NCI-H82 treated with DMSO at 0.1 percent for 48 hours (cell line): ENCODE measurements around the gene ARHGEF16.

Experiments
- DNase-seq: peaks from one replicate; lab custom pipeline; 2025; ENCODE audit not compliant: unreplicated experiment; lab: John Stamatoyannopoulos, UW

ARHGEF16 gene

DNA sequence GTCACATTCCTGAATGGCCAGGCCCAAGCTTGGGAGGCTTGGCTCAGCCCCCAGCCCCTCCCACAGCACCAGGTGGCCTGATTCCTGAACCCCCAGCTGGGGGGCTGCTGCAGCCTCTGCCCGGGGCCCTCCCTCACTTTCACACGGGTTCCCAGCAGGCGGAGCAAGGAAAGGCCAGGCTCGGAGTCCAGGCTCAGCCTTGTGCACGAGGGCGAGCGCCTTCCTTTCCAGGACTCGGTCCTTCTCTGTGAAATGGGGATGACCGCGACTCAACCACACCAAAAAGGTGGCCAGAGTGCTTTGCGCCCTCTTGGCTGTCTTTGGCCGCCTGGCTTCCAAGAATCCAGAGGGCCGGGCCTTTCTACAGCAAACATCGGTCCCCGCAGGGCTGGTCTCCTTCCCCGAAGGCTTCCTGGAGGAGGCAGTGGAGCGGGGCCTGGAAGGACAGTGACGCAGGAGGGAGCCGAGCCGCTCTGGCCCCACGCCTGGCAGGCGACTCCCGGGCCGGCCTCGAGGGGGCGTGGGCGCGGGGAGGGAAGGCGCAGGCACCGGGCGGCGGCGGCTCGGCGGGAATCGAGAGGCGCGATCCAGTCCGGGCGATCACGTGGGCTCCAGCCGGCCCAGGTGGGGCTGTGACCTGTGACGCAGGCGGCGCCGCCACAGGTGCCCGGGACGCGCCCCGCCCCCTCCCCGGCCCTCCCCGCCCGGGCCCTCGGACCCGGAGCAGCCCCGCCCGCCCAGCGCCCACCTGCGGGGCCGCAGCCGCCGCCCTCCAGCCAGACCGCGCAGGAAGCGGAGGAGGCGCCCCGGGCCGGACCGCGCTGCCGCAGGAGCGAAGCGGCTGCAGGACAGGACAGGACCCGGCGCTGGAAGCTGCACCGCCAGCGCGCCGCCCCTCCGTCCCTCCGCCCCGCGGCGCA is at the start of gene ARHGEF16:
ARHGEF16 (plus strand) TSS at position 775 of the 920 bp plus-strand sequence. CDS start 8,420 bp downstream, outside the sequence.
- no peak for DNase-seq

DNA sequence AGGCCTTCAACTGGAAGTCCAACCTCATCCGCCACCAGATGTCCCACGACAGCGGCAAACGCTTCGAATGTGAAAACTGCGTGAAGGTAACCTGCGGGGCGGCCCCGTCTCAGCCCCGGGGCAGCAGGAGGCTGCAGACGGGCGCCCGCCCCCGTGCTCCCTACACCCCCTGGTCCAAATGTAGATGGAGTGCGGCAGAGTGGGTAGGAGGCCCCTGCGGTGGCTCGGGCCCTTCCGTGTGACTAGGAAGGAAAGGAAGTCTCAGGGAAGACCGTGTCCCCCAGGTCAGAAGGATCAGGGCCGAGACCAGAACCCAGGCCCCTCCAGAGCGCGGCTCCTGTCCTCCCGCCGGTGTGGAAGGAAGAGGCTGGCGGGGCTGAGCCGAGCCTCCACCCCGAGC is 49.7 kb upstream of the ARHGEF16 start:
- DNase-seq = no peak

DNA sequence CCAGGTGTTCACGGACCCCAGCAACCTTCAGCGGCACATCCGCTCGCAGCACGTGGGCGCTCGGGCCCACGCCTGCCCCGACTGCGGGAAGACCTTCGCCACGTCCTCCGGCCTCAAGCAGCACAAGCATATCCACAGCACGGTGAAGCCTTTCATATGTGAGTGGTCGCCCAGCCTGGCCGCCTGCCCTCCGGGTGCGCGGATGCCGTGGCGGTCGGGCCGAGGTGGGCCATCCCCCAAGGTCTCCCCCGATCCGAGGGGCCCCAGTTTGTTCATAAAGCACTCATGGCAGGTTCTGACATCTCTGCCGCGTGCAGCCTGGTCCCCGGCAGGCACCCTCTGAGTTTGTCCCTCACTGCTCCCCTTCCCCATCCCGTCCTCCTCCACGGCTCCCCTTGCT is 49.0 kb upstream of the ARHGEF16 start:
- no peak for DNase-seq

- DNase-seq = no peak
Measured at GRCh38 chr1:3405974-3406867, 48.2 kb upstream of the ARHGEF16 start.

GRCh38 chr1:3407021-3407420 is 47.4 kb upstream of the ARHGEF16 start:
- DNase-seq = no peak

- DNase-seq = no peak
Measured at GRCh38 chr1:3408751-3409266, 45.7 kb upstream of the ARHGEF16 start.

DNA sequence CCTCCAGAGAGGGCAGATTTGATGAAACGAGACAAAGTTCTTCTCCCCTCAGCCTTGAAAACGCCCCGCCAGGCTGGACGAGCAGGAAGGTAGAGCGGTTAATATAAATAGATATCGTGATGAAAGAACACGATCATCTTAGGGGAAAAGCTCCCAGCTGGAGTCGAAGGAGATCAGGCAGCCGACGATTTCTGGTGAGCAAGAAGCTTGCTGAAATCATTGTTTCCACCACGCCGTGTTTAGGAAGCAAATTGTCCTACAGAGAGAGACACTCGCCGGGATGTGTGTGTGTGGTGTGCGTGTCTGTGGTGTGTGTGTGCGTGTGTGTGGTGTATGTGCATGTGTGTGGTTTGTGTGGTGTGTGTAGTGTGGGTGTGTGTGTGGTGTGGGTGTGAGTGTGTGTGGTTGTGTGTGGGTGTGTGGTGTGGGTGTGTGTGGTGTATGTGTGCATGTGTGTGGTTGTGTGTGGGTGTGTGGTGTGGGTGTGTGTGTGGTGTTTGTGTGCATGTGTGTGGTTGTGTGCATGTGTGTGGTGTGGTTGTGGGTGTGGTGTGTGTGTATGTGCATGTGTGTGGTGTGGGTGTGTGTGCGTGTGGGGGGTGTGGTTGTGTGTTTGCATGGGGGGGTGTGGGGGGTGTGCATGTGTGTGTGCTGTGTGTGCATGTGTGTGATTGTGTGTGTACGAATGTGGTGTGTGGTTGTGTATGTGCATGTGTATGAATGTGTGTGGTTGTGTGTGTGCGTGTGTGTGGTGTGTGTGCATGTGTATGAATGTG is 44.9 kb upstream of the ARHGEF16 start:
- DNase-seq = no peak

GRCh38 chr1:3410142-3410925 is 44.1 kb upstream of the ARHGEF16 start:
- DNase-seq = no peak

DNA sequence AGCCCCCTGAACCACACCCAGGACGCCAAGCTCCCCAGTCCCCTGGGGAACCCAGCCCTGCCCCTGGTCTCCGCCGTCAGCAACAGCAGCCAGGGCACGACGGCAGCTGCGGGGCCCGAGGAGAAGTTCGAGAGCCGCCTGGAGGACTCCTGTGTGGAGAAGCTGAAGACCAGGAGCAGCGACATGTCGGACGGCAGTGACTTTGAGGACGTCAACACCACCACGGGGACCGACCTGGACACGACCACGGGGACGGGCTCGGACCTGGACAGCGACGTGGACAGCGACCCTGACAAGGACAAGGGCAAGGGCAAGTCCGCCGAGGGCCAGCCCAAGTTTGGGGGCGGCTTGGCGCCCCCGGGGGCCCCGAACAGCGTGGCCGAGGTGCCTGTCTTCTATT is 42.7 kb upstream of the ARHGEF16 start:
- no peak for DNase-seq

GRCh38 chr1:3412376-3412775 is 42.1 kb upstream of the ARHGEF16 start:
- DNase-seq = no peak

DNA sequence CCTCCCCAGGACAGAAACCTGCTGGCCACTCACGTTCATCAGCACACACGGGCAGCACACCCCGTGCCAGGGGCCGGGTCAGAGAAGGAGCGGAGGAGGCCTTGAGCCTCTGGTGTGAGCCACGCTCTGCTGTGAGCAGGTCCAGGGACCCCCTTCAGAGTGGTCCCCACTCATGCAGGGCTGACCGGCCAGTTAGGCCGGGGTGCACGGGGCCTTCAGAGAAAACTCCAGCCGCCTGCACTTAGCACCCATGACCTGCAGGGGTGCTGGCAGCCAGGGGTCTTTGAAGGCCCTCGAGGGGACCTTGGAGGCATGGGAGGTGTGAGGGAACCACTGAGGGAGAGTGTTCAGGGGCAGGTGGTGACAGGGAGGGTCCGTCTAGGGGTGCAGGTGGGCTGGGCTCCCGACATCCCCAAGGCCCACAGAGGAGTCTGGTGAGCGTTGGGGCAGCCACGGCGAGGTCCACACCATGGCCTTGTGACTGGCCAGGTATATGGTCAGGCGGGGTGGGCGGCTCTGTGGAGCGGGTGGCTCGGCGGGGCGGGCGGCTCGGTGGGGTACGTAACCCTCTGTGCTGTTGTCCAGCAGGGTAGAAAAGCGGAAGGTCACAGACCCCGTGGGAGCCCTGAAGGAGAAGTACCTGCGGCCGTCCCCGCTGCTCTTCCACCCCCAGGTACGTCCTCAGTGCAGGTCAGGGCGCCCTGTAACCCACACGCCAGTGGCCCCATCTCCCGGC is 40.3 kb upstream of the ARHGEF16 start:
- no peak for DNase-seq

DNA sequence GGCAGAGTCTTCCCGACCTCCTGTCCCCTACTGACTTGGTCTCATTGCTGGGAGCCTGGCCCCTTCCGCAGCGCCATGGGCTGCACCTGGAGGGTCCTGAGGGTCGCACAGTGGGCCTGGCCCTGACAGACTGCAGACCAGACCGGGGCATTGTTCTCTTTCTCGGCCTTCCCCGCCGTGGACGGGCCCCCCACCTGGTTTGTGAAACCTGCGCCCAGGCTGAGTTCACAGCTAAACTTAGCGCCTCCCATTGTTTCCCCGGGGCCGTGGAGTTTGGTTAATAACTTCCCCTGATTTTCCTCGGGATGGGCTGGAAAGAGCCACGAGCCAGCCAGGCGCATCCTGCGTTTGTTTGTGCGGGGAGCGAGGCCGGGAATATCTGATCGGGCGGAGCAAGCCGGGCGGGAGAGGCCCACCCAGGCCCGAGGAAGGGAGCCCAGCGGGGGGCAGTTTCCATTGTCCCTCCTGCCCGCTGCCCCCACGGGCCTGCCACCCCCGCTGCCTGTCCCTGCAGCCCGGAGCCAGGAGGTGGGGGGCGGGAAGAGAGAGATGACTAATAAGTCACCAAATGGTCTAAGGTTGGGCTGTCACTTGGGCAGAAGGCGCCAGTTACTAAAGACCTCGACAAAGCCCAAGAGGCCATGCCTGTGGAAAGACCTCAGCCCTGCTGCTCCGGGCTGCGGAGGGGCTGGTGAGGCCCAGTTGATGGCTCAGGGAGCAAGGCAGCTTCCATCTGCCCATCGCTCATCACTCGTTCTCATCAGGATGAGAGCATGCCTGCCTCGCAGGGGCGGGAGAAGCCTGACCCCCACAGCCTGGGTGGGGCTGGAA is 39.0 kb upstream of the ARHGEF16 start:
- no peak for DNase-seq

GRCh38 chr1:3417082-3417739 is 37.3 kb upstream of the ARHGEF16 start:
- no peak for DNase-seq

DNA sequence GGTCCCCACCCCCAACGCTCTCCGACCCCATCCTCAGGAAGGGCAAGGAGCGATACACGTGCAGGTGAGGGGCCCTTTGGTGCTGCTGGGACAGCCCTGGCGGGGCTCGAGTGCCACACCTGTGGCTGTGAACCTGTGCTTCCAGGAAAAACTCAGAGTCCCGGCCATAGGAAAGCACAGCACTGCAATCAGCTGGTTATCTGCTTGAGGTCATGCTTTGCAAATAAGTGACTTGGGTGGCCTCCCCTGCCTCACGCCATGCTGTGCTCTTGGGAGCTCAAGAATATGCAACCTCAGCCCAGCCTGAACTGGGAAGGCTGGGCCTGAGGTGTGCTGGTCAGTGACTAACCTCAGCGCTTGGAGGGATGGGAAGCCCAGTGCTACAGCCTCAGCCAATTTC is 36.5 kb upstream of the ARHGEF16 start:
- DNase-seq = no peak

- DNase-seq = no peak
Measured at GRCh38 chr1:3418600-3418999, 35.9 kb upstream of the ARHGEF16 start.

DNA sequence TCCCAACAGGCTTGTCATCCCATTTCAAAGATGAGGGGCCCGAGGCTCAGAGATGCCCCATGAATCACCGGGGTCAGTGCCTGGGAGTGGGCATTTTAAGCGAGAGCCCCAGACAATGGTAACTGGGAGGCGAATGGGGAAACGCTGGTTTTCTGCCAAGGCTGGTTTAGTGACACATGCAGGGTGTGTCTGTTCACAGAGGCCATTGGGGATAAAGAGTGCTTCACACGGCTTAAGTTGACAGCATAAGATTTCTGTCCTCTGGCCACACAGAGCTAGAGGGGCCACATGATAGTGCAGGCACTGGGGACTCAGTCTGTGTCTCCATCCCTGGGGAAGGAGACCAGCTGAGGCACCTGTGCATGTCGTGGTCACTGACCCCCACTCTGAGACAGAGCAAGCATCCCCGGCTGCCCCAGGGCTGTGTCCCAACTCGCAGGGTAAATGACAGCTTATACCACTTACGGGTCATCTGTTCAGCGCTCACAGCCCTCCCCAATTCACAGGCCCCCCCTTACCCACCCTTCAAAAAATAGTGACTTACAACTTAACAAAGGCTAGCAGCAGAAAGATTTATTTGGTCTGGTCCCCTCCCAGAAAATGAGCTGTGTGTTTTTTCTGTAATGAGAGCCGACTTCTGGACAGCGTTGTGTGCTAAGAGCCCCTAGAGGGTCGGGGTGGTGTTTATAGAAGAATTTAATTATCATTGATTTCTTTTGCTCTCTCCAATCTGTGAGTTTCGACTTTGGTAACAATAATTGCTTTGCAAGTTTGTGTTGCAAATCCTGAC is 34.9 kb upstream of the ARHGEF16 start:
- no peak for DNase-seq
